Stimulated activated CD8-positive, alpha-beta memory T cell treated with anti-CD3 and anti-CD28 coated beads, Interleukin-2, amount 100 ng/mL, for 48 hours (primary cell): ENCODE data around the gene ERCC2.

Experiments
- DNase-seq, 2 donors: peaks; one replicate each; pipeline ENCODE4 v3.0.0-alpha.2; 2020; ENCODE audit warnings: low read depth in 2 of 2

The ERCC2 gene

GRCh38 chr19:45401815-45402214 lies 31.4 kb upstream of the ERCC2 start:
- no peak for DNase-seq

GRCh38 chr19:45400192-45400591 lies 29.8 kb upstream of the ERCC2 start:
- no peak for DNase-seq

GRCh38 chr19:45395821-45396617 lies 25.6 kb upstream of the ERCC2 start:
- DNase-seq, result no peak

GRCh38 chr19:45391871-45392665 lies 21.7 kb upstream of the ERCC2 start:
- DNase-seq, result no peak

- no peak for DNase-seq
Measured at GRCh38 chr19:45391346-45391745, 21.0 kb upstream of the ERCC2 start.

- DNase-seq, result no peak
Measured at GRCh38 chr19:45385392-45386221, 15.2 kb upstream of the ERCC2 start.

GRCh38 chr19:45382426-45382825 lies 12.1 kb upstream of the ERCC2 start:
- DNase-seq, result no peak

- no peak for DNase-seq
Measured at GRCh38 chr19:45380107-45380506, 9.7 kb upstream of the ERCC2 start.

- no peak for DNase-seq
Measured at GRCh38 chr19:45376045-45376724, 5.8 kb upstream of the ERCC2 start.

GRCh38 chr19:45368737-45369340 lies 1.5 kb downstream of the ERCC2 start:
- no peak for DNase-seq

- no peak for DNase-seq
Measured at GRCh38 chr19:45368127-45368526, 2.2 kb downstream of the ERCC2 start.

GRCh38 chr19:45364696-45365095 lies 5.7 kb downstream of the ERCC2 start:
- DNase-seq, result no peak

GRCh38 chr19:45363861-45364459 lies 6.4 kb downstream of the ERCC2 start:
- no peak for DNase-seq

- DNase-seq, result no peak
Measured at GRCh38 chr19:45362291-45362690, 8.1 kb downstream of the ERCC2 start.

GRCh38 chr19:45361608-45362007 lies 8.8 kb downstream of the ERCC2 start:
- DNase-seq, result no peak

- no peak for DNase-seq
Measured at GRCh38 chr19:45358213-45358792, 12.1 kb downstream of the ERCC2 start.

GRCh38 chr19:45357445-45357783 lies 13.0 kb downstream of the ERCC2 start:
- no peak for DNase-seq

GRCh38 chr19:45356760-45357444 lies 13.5 kb downstream of the ERCC2 start:
- DNase-seq, result no peak

GRCh38 chr19:45355910-45356309 lies 14.5 kb downstream of the ERCC2 start:
- DNase-seq, result no peak

- DNase-seq, result no peak
Measured at GRCh38 chr19:45355402-45355801, 15.0 kb downstream of the ERCC2 start.
